Stomach (tissue), 9 donors: ENCODE results near the gene CENPU. TPM values are rescaled to one million over a fixed set of nuclear protein-coding genes. Genes with fewer than 3 reads are reported as not detected.

Experiments
- DNase-seq, 2 donors: peaks; one replicate each; pipeline versions ENCODE4 v3.0.0 to v3.0.0-alpha.2; 2013 to 2019
- H3K27ac ChIP-seq, 5 donors: fragments of 200-600 bp in 4 of 5; sonication (generic) in 4 of 5; one replicate each; pipeline ENCODE4 v1.5.1; 2013 to 2019; ENCODE audit warnings: mild to moderate bottlenecking in 1 of 5, moderate library complexity in 1 of 5
- H3K27me3 ChIP-seq, 3 donors: fragments of 200-600 bp; sonication (generic); one replicate each; pipeline ENCODE4 v1.5.1; 2017 to 2019; ENCODE audit warnings: mixed run types in 1 of 3
- H3K36me3 ChIP-seq, 4 donors: fragments of 200-600 bp; sonication (generic); 1 replicate in 3 of 4; 2 replicates in 1 of 4; pipeline ENCODE4 v1.5.1; 2016 to 2019
- H3K4me1 ChIP-seq, 4 donors: fragments of 200-600 bp; sonication (generic); one replicate each; pipeline ENCODE4 v1.5.1; 2016 to 2019
- H3K4me3 ChIP-seq, 4 donors: fragments of 200-600 bp; sonication (generic) in 3 of 4; one replicate each; pipeline ENCODE4 v1.5.1; 2016 to 2019; ENCODE audit warnings: mild to moderate bottlenecking in 1 of 4
- H3K9me3 ChIP-seq, 4 donors: fragments of 200-600 bp; sonication (generic); one replicate each; pipeline ENCODE4 v1.5.1; 2016 to 2019
- EP300 ChIP-seq: sonication (generic); formaldehyde crosslinking; IDR thresholded peaks from one replicate; pipeline ENCODE4 v1.6.1; 2017; ENCODE audit warnings: antibody characterized with exemption
- POLR2A ChIP-seq, 4 donors: fragments of 450-650 bp; IDR thresholded peaks; one replicate each; pipeline ENCODE4 v1.6.1; 2016; ENCODE audit warnings: antibody characterized with exemption in 4 of 4, control low read depth in 2 of 4, mild to moderate bottlenecking in 1 of 4, moderate library complexity in 1 of 4
- POLR2AphosphoS5 ChIP-seq, 3 donors: sonication (generic); formaldehyde crosslinking; IDR thresholded peaks; one replicate each; pipeline ENCODE4 v1.6.1; 2016; ENCODE audit warnings: antibody characterized with exemption in 3 of 3
- WGBS, 5 donors: extraction: QIAGEN DNeasy Blood & Tissue Kit in 3 of 5; methylation state at CpG; one replicate each; pipeline versions ENCODE4 v1.1.5 to v1.1.7; 2013 to 2018; 5-methylcytosine and 5-hydroxymethylcytosine counted together
- intact Hi-C: fragments of 100-400 bp; cut with DNase I; formaldehyde crosslinking; loops from one replicate; pipeline ENCODE4 v1.15.1; 2023; ENCODE audit warnings: low total_unique reads
- polyA plus RNA-seq, 3 donors: library from polyadenylated mRNA; stranded (reverse); fragments of 200-250 nt; gene quantifications; one replicate each; pipeline ENCODE4 v1.2.3, GENCODE V29; 2013
- total RNA-seq, 5 donors: library from RNA; depleted of rRNA; stranded (reverse); fragments of >200 nt; gene quantifications; one replicate each; pipeline versions ENCODE4 v1.1.0 to v1.2.3, GENCODE V29; 2014 to 2016
- TF ChIP-seq, protein P1 (sequence below), 7 experiments: fragments of 450-650 bp in 4 of 7; fragments of 200-600 bp in 3 of 7; sonication (generic) in 3 of 7; IDR thresholded peaks; one replicate each; pipeline ENCODE4 v1.5.1; 2016 to 2019; ENCODE audit warnings: antibody characterized with exemption in 7 of 7, control low read depth in 2 of 7, mild to moderate bottlenecking in 1 of 7
- donor health status: healthy with polysubstance abuse.
- donor health status: Bipolar disorder and iron deficiency.
- donor health status: healthy.

CENPU gene
- total and polyA plus RNA-seq, 8 donors = 4.1 to 17.8 (median 6.7) TPM

- 69 to 86% (median 79%) methylated on average over 5 of the region's 5 CpGs for WGBS, 5 donors
- DNase-seq = no peak
- intact Hi-C loops = no loop called here
- TF ChIP-seq, protein P1, sequence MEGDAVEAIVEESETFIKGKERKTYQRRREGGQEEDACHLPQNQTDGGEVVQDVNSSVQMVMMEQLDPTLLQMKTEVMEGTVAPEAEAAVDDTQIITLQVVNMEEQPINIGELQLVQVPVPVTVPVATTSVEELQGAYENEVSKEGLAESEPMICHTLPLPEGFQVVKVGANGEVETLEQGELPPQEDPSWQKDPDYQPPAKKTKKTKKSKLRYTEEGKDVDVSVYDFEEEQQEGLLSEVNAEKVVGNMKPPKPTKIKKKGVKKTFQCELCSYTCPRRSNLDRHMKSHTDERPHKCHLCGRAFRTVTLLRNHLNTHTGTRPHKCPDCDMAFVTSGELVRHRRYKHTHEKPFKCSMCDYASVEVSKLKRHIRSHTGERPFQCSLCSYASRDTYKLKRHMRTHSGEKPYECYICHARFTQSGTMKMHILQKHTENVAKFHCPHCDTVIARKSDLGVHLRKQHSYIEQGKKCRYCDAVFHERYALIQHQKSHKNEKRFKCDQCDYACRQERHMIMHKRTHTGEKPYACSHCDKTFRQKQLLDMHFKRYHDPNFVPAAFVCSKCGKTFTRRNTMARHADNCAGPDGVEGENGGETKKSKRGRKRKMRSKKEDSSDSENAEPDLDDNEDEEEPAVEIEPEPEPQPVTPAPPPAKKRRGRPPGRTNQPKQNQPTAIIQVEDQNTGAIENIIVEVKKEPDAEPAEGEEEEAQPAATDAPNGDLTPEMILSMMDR (IDR thresholded peaks at IDR 0.05) = no peak
- TF ChIP-seq POLR2AphosphoS5 (IDR thresholded peaks at IDR 0.05) = no peak
- H3K27ac ChIP-seq = no peak overlapping the region
- H3K4me3 ChIP-seq = no peak overlapping the region
- H3K4me1 ChIP-seq = no peaks in the 10 kb centered on the region
- no peaks in the 10 kb centered on the region for H3K27me3 ChIP-seq
- peaks cover 13 to 82% (median 64%) of the 10 kb centered on the region in 4 donors for H3K36me3 ChIP-seq
- no peaks in the 10 kb centered on the region for H3K9me3 ChIP-seq
These were observed 42.9 kb upstream of the CENPU start for GRCh38 chr4:184776821-184777220.

GRCh38 chr4:184775854-184776555 lies 42.1 kb upstream of the CENPU start:
- TF ChIP-seq POLR2A (IDR thresholded peaks at IDR 0.05) (no peak), EP300 (no peak), POLR2AphosphoS5 (IDR thresholded peaks at IDR 0.05) (no peak)
- TF ChIP-seq, protein P1 (IDR thresholded peaks at IDR 0.05) = no peak
- H3K9me3 ChIP-seq = no peaks in the 10 kb centered on the region
- 70 to 78% (median 74%) methylated on average over 13 of the region's 13 CpGs for WGBS, 5 donors
- H3K27me3 ChIP-seq = no peaks in the 10 kb centered on the region
- intact Hi-C loops = no loop called here
- no peak overlapping the region for H3K27ac ChIP-seq
- peaks cover 13 to 85% (median 66%) of the 10 kb centered on the region in 4 donors for H3K36me3 ChIP-seq
- H3K4me1 ChIP-seq = no peaks in the 10 kb centered on the region
- no peak for DNase-seq
- no peak overlapping the region for H3K4me3 ChIP-seq

DNA sequence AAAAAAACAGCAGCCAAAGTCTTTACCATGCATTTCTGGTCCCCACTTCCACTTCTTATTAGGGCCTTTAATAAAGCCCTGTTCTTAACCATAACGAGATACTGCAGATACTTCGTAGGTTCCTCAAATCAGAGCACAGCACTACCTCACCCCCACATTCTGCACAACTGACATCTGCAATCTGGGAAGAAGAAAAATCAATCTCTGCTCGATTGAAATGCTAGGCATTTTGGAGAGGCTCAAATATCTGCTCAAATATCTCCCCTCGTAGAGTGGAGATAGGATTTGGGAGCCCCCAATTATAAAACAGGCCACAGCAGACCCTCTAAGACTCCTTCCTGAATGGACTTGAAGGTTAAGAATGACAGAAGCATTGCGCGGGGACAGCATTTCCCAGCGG lies 40.3 kb upstream of the CENPU start:
- H3K27me3 ChIP-seq = no peaks in the 10 kb centered on the region
- intact Hi-C loops = no loop called here
- no peak for DNase-seq
- 88 to 95% (median 93%) methylated on average over 7 of the region's 7 CpGs for WGBS, 5 donors
- peaks cover 10 to 86% (median 68%) of the 10 kb centered on the region in 4 donors for H3K36me3 ChIP-seq
- H3K9me3 ChIP-seq = no peaks in the 10 kb centered on the region
- no peak overlapping the region for H3K4me3 ChIP-seq
- no peak overlapping the region for H3K27ac ChIP-seq
- no peaks in the 10 kb centered on the region for H3K4me1 ChIP-seq
- no peak for TF ChIP-seq EP300
- TF ChIP-seq, protein P1 (IDR thresholded peaks at IDR 0.05) = no peak
- TF ChIP-seq POLR2AphosphoS5 (IDR thresholded peaks at IDR 0.05) = no peak
- no peak for TF ChIP-seq POLR2A (IDR thresholded peaks at IDR 0.05)

DNA sequence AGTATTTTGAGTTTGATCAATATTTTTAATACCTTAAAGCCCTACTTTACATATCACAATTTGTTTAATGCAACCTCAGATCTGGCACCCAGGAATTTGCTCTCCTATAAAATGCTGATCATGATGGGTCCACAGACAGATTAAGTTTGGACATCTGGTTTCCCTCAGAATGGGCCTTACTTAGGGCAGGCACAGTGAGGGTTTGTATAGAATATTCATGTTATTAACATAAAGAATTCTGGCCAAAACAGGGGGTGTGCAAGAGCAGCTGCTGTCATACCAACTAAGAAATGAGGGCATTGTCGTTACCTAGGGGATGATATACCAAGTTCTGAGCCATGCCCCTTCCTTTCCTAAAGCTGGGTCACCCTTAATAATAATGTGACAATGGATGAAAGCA lies 37.5 kb upstream of the CENPU start:
- WGBS, 5 donors = 64 to 85% (median 72%) methylated on average over 1 of the region's 1 CpG

More for the DNA sequence above, 37.5 kb upstream of the CENPU start:
- Histone ChIP-seq H3K27ac (no peak overlapping the region), H3K9me3 (no peaks in the 10 kb centered on the region), H3K4me1 (no peaks in the 10 kb centered on the region), H3K36me3 (peaks cover 21 to 89% (median 82%) of the 10 kb centered on the region in 4 donors), H3K4me3 (no peak overlapping the region), H3K27me3 (no peaks in the 10 kb centered on the region)
- intact Hi-C loops = no loop called here
- DNase-seq = no peak
- TF ChIP-seq, protein P1 (IDR thresholded peaks at IDR 0.05) = no peak
